Caki2 (cell line): ENCODE data around the gene HYDIN. TPM values are rescaled to one million over a fixed set of nuclear protein-coding genes. Genes with fewer than 3 reads are reported as not detected.

Source experiments
- DNase-seq: peaks from one replicate; pipeline ENCODE4 v3.0.0-alpha.2; 2015; ENCODE audit warnings: low read depth
- in situ Hi-C: cut with HindIII; loops from 2 replicates; pipeline ENCODE4 v1.10.0; 2016; ENCODE audit warnings: low sequenced_read_pairs, low pct_unique_long_range_greater_than_20kb, mixed read lengths
- total RNA-seq: library from RNA; depleted of rRNA; stranded (reverse); fragments of >200 nt; shearing (Covaris generic); gene quantifications from 2 replicates; pipeline ENCODE4 v1.2.3, GENCODE V29; 2014; ENCODE audit warnings: low replicate concordance

The HYDIN gene
- total RNA-seq, 1 experiment from 2014 or later, result 0.95 TPM

GRCh38 chr16:71242036-71242435, 11.5 kb upstream of the HYDIN start:
- in situ Hi-C loops, result no loop called here
- DNase-seq, result no peak

- in situ Hi-C loops, result no loop called here
- DNase-seq, result no peak
Measured at GRCh38 chr16:71229344-71229743, 1.2 kb downstream of the HYDIN start.

GRCh38 chr16:71226229-71227141, 4.0 kb downstream of the HYDIN start:
- in situ Hi-C loops, result no loop called here
- peak; percentile 5 for DNase-seq

GRCh38 chr16:71225145-71225544, 5.4 kb downstream of the HYDIN start:
- DNase-seq, result no peak
- in situ Hi-C loops, result no loop called here

GRCh38 chr16:71218306-71218963, 12.1 kb downstream of the HYDIN start:
- in situ Hi-C loops, result no loop called here
- DNase-seq, result no peak

- DNase-seq, result no peak
- in situ Hi-C loops, result no loop called here
Measured at GRCh38 chr16:71217506-71217905, 13.0 kb downstream of the HYDIN start.

- in situ Hi-C loops, result no loop called here
- no peak for DNase-seq
Measured at GRCh38 chr16:71216714-71217113, 13.8 kb downstream of the HYDIN start.

GRCh38 chr16:71214746-71215381, 15.7 kb downstream of the HYDIN start:
- DNase-seq, result peak; percentile 10
- in situ Hi-C loops, result no loop called here

- in situ Hi-C loops, result no loop called here
- no peak for DNase-seq
Measured at GRCh38 chr16:71205482-71206131, 24.9 kb downstream of the HYDIN start.

- in situ Hi-C loops, result no loop called here
- DNase-seq, result no peak
Measured at GRCh38 chr16:71203631-71204030, 26.9 kb downstream of the HYDIN start.

- DNase-seq, result no peak
- in situ Hi-C loops, result no loop called here
Measured at GRCh38 chr16:71201556-71201955, 29.0 kb downstream of the HYDIN start.

- DNase-seq, result no peak
- in situ Hi-C loops, result no loop called here
Measured at GRCh38 chr16:71201054-71201453, 29.5 kb downstream of the HYDIN start.

GRCh38 chr16:71198408-71198807, 32.1 kb downstream of the HYDIN start:
- in situ Hi-C loops, result no loop called here
- DNase-seq, result no peak

GRCh38 chr16:71192387-71192786, 38.1 kb downstream of the HYDIN start:
- in situ Hi-C loops, result no loop called here
- DNase-seq, result no peak

GRCh38 chr16:71188956-71189712, 41.4 kb downstream of the HYDIN start:
- in situ Hi-C loops, result no loop called here
- DNase-seq, result no peak

GRCh38 chr16:71185347-71185746, 45.2 kb downstream of the HYDIN start:
- in situ Hi-C loops, result no loop called here
- no peak for DNase-seq

GRCh38 chr16:71179569-71179968, 51.0 kb downstream of the HYDIN start:
- DNase-seq, result no peak
- in situ Hi-C loops, result no loop called here
